OCI-LY7 (cell line): Measurements from ENCODE around the gene MROH2B. TPM values are rescaled to one million over a fixed set of nuclear protein-coding genes. Genes with fewer than 3 reads are reported as not detected.

Experiments
- BruUV-seq: library from RNA; stranded (reverse); fragments of 400-500 nt; replicated peaks from 2 replicates; lab custom pipeline; 2021; lab: Mats Ljungman, UMichigan
- CTCF ChIA-PET: fragments of 300-600 bp; sonication (Branson Sonifier 250); formaldehyde crosslinking; loops from one replicate; lab custom pipeline; 2022; ENCODE audit warnings: antibody characterized with exemption; ENCODE audit not compliant: unreplicated experiment; lab: Charles Lee
- POLR2A ChIA-PET: fragments of 300-600 bp; sonication (Branson Sonifier 250); formaldehyde crosslinking; loops from one replicate; lab custom pipeline; 2022; ENCODE audit warnings: antibody characterized with exemption; lab: Charles Lee
- DNase-seq: peaks from one replicate; pipeline ENCODE4 v3.0.0-alpha.2; 2015; ENCODE audit warnings: low spot score
- H2AFZ ChIP-seq: fragments of 200-600 bp; sonication (generic), shearing (Covaris generic); 2 replicates; pipeline ENCODE4 v1.6.1; 2014; ENCODE audit warnings: mild to moderate bottlenecking, antibody characterized with exemption, low read length, moderate library complexity
- H3K27ac ChIP-seq: fragments of 200-600 bp; sonication (generic); 2 replicates; pipeline ENCODE4 v1.5.1; 2014; ENCODE audit warnings: mixed run types, low read depth, mild to moderate bottlenecking, moderate library complexity, low read length, inconsistent platforms; ENCODE audit not compliant: poor library complexity, severe bottlenecking
- H3K36me3 ChIP-seq: fragments of 200-600 bp; sonication (generic); 2 replicates; pipeline ENCODE4 v1.6.1; 2014; ENCODE audit warnings: mild to moderate bottlenecking, antibody characterized with exemption, low read length, moderate library complexity, mixed read lengths; ENCODE audit not compliant: insufficient read depth
- H3K4me1 ChIP-seq: fragments of 200-600 bp; sonication (generic); 2 replicates; pipeline ENCODE4 v1.5.1; 2014; ENCODE audit warnings: mild to moderate bottlenecking, low read length; ENCODE audit not compliant: insufficient read depth, poor library complexity, severe bottlenecking
- H3K4me2 ChIP-seq: fragments of 200-600 bp; sonication (generic); 2 replicates; pipeline ENCODE4 v1.6.1; 2014; ENCODE audit warnings: mild to moderate bottlenecking, low read length
- H3K4me3 ChIP-seq: fragments of 200-600 bp; sonication (generic); 2 replicates; pipeline ENCODE4 v1.5.1; 2014; ENCODE audit warnings: mild to moderate bottlenecking, low read depth, low read length; ENCODE audit not compliant: poor library complexity, severe bottlenecking
- H3K79me2 ChIP-seq: fragments of 200-600 bp; sonication (generic); 2 replicates; pipeline ENCODE4 v1.6.1; 2016; ENCODE audit warnings: low read depth, mild to moderate bottlenecking, low read length, moderate library complexity, mixed read lengths; ENCODE audit not compliant: insufficient read depth
- H3K9me2 ChIP-seq: fragments of 200-600 bp; sonication (generic); 2 replicates; pipeline ENCODE4 v1.6.1; 2016; ENCODE audit warnings: mild to moderate bottlenecking, low read length, mixed read lengths; ENCODE audit not compliant: insufficient read depth
- H3K9me3 ChIP-seq: fragments of 200-600 bp; sonication (generic); 2 replicates; pipeline ENCODE4 v1.6.1; 2014; ENCODE audit warnings: mild to moderate bottlenecking, mixed run types, low read length, mixed read lengths
- H4K20me1 ChIP-seq: fragments of 200-600 bp; sonication (generic); 2 replicates; pipeline ENCODE4 v1.6.1; 2014; ENCODE audit warnings: mild to moderate bottlenecking, antibody characterized with exemption, low read length, moderate library complexity, mixed read lengths; ENCODE audit not compliant: insufficient read depth
- CTCF ChIP-seq: fragments of 200-600 bp; sonication (generic); conservative IDR thresholded peaks from 2 replicates; pipeline ENCODE4 v1.5.1; 2014; ENCODE audit warnings: mild to moderate bottlenecking, antibody characterized with exemption, low read length, moderate library complexity, mixed read lengths
- EZH2phosphoT487 ChIP-seq: fragments of 200-600 bp; sonication (generic); IDR thresholded peaks from 2 replicates; pipeline ENCODE4 v1.6.1; 2018; ENCODE audit warnings: low read depth, borderline replicate concordance, mild to moderate bottlenecking, mixed run types, antibody characterized with exemption, low read length, moderate library complexity, mixed read lengths
- intact Hi-C: fragments of 100-400 bp; cut with micrococcal nuclease; formaldehyde crosslinking; loops from one replicate; pipeline ENCODE4 v1.10.0; 2022; ENCODE audit not compliant: unreplicated experiment
- total RNA-seq, 2 experiments: library from RNA; depleted of rRNA in 1 of 2; stranded (reverse); fragments of >200 nt in 1 of 2; shearing (Covaris generic) in 1 of 2; gene quantifications; 2 replicates each; pipeline ENCODE4 v1.2.3, GENCODE V29; 2014 to 2022

The MROH2B gene
- total RNA-seq, 2 experiments from 2014 or later, result not detected

- Histone ChIP-seq H3K9me2 (no peaks in the 10 kb centered on the region), H3K27ac (no peak overlapping the region), H4K20me1 (no peaks in the 10 kb centered on the region), H3K36me3 (no peaks in the 10 kb centered on the region), H3K9me3 (no peaks in the 10 kb centered on the region), H3K4me3 (no peak overlapping the region), H2AFZ (no peak overlapping the region), H3K4me2 (no peak overlapping the region), H3K4me1 (no peaks in the 10 kb centered on the region), H3K79me2 (no peaks in the 10 kb centered on the region)
- TF ChIP-seq EZH2phosphoT487 (no peak), CTCF (no peak)
- DNase-seq, result no peak
- no TSS peak for BruUV-seq
- intact Hi-C loops, result no loop called here
- POLR2A ChIA-PET, result no interaction called here
- CTCF ChIA-PET, result no interaction called here
Observed at GRCh38 chr5:40991168-40991980, 79.8 kb downstream of the MROH2B start.

- H3K4me1 ChIP-seq, result no peaks in the 10 kb centered on the region
- no peaks in the 10 kb centered on the region for H4K20me1 ChIP-seq
- no peak for DNase-seq
- H3K9me3 ChIP-seq, result no peaks in the 10 kb centered on the region
- ChIA-PET POLR2A (interaction anchor here (0.6 kb wide), 1 partner anchor 1432 kb away, joined by 3 read pairs; no protein-coding TSS in a partner anchor), CTCF (no interaction called here)
- H3K4me3 ChIP-seq, result no peak overlapping the region
- intact Hi-C loops, result no loop called here
- no peak overlapping the region for H3K4me2 ChIP-seq
- no peak overlapping the region for H2AFZ ChIP-seq
- H3K9me2 ChIP-seq, result no peaks in the 10 kb centered on the region
- H3K79me2 ChIP-seq, result no peaks in the 10 kb centered on the region
- no TSS peak for BruUV-seq
- no peak for TF ChIP-seq EZH2phosphoT487
- no peak for TF ChIP-seq CTCF
- H3K36me3 ChIP-seq, result no peaks in the 10 kb centered on the region
- no peak overlapping the region for H3K27ac ChIP-seq
Observed at GRCh38 chr5:40988746-40989510, 82.2 kb downstream of the MROH2B start.
